PC-3 (cell line): ENCODE results near the gene TMEM171. TPM values are rescaled to one million over a fixed set of nuclear protein-coding genes. Genes with fewer than 3 reads are reported as not detected.

ENCODE experiments used
- ATAC-seq: fragments of 200-7000 bp; cut with Tn5 transposase; 2 replicates; pipeline ENCODE4 v1.9.1; 2020; ENCODE audit warnings: mild to moderate bottlenecking, moderate library complexity
- BruUV-seq: library from RNA; stranded (reverse); fragments of 400-500 nt; replicated peaks from 2 replicates; lab custom pipeline; 2021; lab: Mats Ljungman, UMichigan
- CTCF ChIA-PET: fragments of 300-600 bp; sonication (Branson Sonifier 250); formaldehyde crosslinking; loops from one replicate; lab custom pipeline; 2022; ENCODE audit warnings: antibody characterized with exemption; lab: Charles Lee
- POLR2A ChIA-PET: fragments of 300-600 bp; sonication (Branson Sonifier 250); formaldehyde crosslinking; loops from one replicate; lab custom pipeline; 2022; ENCODE audit warnings: antibody characterized with exemption; ENCODE audit not compliant: unreplicated experiment; lab: Charles Lee
- DNase-seq: peaks from one replicate; pipeline ENCODE4 v3.0.0-alpha.2; 2015
- H2AFZ ChIP-seq: fragments of 300-600 bp; sonication (generic); 2 replicates; pipeline ENCODE4 v1.6.0; 2016; ENCODE audit warnings: antibody characterized with exemption, low read length
- H3F3A ChIP-seq: fragments of 300-600 bp; sonication (generic); one replicate; pipeline ENCODE4 v1.6.0; 2017; ENCODE audit warnings: antibody characterized with exemption, low read length, control low read depth, mild to moderate bottlenecking; ENCODE audit not compliant: unreplicated experiment
- H3K27ac ChIP-seq: fragments of 300-600 bp; sonication (generic); 2 replicates; pipeline ENCODE4 v1.5.1; 2016; ENCODE audit warnings: mild to moderate bottlenecking, low read length
- H3K27me3 ChIP-seq: fragments of 300-600 bp; sonication (generic); 2 replicates; pipeline ENCODE4 v1.6.1; 2016; ENCODE audit warnings: low read length, mixed read lengths
- H3K36me3 ChIP-seq: fragments of 300-600 bp; sonication (generic); 2 replicates; pipeline ENCODE4 v1.6.1; 2016; ENCODE audit warnings: low read depth, mixed run types, low read length, mixed read lengths
- H3K4me1 ChIP-seq: fragments of 300-600 bp; sonication (generic); 2 replicates; pipeline ENCODE4 v1.5.1; 2016; ENCODE audit warnings: low read length; ENCODE audit not compliant: insufficient read depth
- H3K4me2 ChIP-seq: fragments of 300-600 bp; sonication (generic); 2 replicates; pipeline ENCODE4 v1.6.0; 2016; ENCODE audit warnings: low read length
- H3K4me3 ChIP-seq: fragments of 300-600 bp; sonication (generic); 2 replicates; pipeline ENCODE4 v1.5.1; 2016; ENCODE audit warnings: mild to moderate bottlenecking, low read length, mixed read lengths
- H3K79me2 ChIP-seq: fragments of 300-600 bp; sonication (generic); 2 replicates; pipeline ENCODE4 v1.6.1; 2017; ENCODE audit warnings: low read length, mixed read lengths
- H3K9ac ChIP-seq: fragments of 300-600 bp; sonication (generic); 2 replicates; pipeline ENCODE4 v1.6.0; 2016; ENCODE audit warnings: mild to moderate bottlenecking, low read length
- H3K9me2 ChIP-seq: fragments of 300-600 bp; sonication (generic); replicated peaks from 2 replicates; pipeline ENCODE4 v1.6.1; 2016; ENCODE audit warnings: mixed run types, low read length, mixed read lengths
- H3K9me3 ChIP-seq: fragments of 300-600 bp; sonication (generic); 2 replicates; pipeline ENCODE4 v1.6.1; 2016; ENCODE audit warnings: low read length, mixed read lengths
- H4K20me1 ChIP-seq: fragments of 300-600 bp; sonication (generic); 2 replicates; pipeline ENCODE4 v1.6.1; 2016; ENCODE audit warnings: low read length, mixed read lengths
- EZH2 ChIP-seq: fragments of 300-600 bp; sonication (generic); IDR thresholded peaks from one replicate; pipeline ENCODE4 v1.6.1; 2017; ENCODE audit warnings: antibody characterized with exemption, mild to moderate bottlenecking, low read length; ENCODE audit not compliant: unreplicated experiment
- EZH2phosphoT487 ChIP-seq: fragments of 300-600 bp; sonication (generic); IDR thresholded peaks from 2 replicates; pipeline ENCODE4 v1.6.1; 2018; ENCODE audit warnings: mild to moderate bottlenecking, antibody characterized with exemption, low read length, borderline replicate concordance
- intact Hi-C: fragments of 100-400 bp; cut with micrococcal nuclease; formaldehyde crosslinking; loops from 2 replicates; pipeline ENCODE4 v1.9.0; 2023
- total RNA-seq: library from RNA; depleted of rRNA; stranded (reverse); fragments of >200 nt; gene quantifications from 2 replicates; pipeline ENCODE4 v1.2.3, GENCODE V29; 2014; rRNA removed
- TF ChIP-seq, protein P1 (sequence below): fragments of 300-600 bp; sonication (generic); conservative IDR thresholded peaks from 2 replicates; pipeline ENCODE4 v1.5.1; 2017; ENCODE audit warnings: antibody characterized with exemption, low read depth, mild to moderate bottlenecking, low read length

The TMEM171 gene
- total RNA-seq, 1 experiment from 2014 or later = 1.8 TPM

DNA sequence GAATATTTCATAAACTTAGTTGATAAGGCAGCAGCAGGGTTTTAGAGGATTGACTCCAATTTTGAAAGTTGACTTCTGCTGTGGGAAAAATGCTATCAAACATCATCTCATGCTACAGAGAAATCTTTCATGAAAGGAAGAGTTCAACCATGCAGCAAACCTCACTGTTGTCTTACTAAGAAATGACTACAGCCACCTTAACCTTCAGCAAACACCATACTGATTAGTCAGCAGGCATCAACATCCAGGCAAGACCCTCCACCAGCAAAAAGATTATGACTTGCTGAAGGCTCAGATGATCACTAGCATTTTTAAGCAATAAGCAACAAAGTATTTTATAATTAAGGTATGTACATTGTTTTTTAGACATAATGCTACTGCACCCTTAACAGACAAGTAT, 60.2 kb downstream of the TMEM171 start:
- peaks cover 6% of the 10 kb centered on the region; the same call in 1 of the 2 replicates for H3K4me1 ChIP-seq
- H4K20me1 ChIP-seq = no peaks in the 10 kb centered on the region
- CTCF ChIA-PET = no interaction called here
- no peaks in the 10 kb centered on the region for H3K9me2 ChIP-seq
- no peaks in the 10 kb centered on the region for H3K9me3 ChIP-seq
- intact Hi-C loops = no loop called here
- H3K27me3 ChIP-seq = no peaks in the 10 kb centered on the region
- no peaks in the 10 kb centered on the region for H3K79me2 ChIP-seq
- H2AFZ ChIP-seq = no peak overlapping the region
- TF ChIP-seq EZH2 (no peak), EZH2phosphoT487 (no peak)
- TF ChIP-seq, protein P1, sequence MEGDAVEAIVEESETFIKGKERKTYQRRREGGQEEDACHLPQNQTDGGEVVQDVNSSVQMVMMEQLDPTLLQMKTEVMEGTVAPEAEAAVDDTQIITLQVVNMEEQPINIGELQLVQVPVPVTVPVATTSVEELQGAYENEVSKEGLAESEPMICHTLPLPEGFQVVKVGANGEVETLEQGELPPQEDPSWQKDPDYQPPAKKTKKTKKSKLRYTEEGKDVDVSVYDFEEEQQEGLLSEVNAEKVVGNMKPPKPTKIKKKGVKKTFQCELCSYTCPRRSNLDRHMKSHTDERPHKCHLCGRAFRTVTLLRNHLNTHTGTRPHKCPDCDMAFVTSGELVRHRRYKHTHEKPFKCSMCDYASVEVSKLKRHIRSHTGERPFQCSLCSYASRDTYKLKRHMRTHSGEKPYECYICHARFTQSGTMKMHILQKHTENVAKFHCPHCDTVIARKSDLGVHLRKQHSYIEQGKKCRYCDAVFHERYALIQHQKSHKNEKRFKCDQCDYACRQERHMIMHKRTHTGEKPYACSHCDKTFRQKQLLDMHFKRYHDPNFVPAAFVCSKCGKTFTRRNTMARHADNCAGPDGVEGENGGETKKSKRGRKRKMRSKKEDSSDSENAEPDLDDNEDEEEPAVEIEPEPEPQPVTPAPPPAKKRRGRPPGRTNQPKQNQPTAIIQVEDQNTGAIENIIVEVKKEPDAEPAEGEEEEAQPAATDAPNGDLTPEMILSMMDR = no peak
- no peaks in the 10 kb centered on the region for H3F3A ChIP-seq
- H3K27ac ChIP-seq = 0 out of 2 replicates have a peak overlapping the region, but pooled peaks have one; percentile 11
- H3K9ac ChIP-seq = no peak overlapping the region
- no peak overlapping the region for H3K4me2 ChIP-seq
- POLR2A ChIA-PET = no interaction called here
- DNase-seq (peak; percentile 49), ATAC-seq (no peak)
- H3K4me3 ChIP-seq = no peak overlapping the region
- BruUV-seq = no TSS peak
- no peaks in the 10 kb centered on the region for H3K36me3 ChIP-seq

Other genes starting within 250 kb of the TMEM171 start
- gene FCHO2, start 164.5 kb upstream of the TMEM171 start, total RNA-seq = 3.7 and 5.9 TPM in 2 replicates
- gene TMEM174, start 52.6 kb downstream of the TMEM171 start, total RNA-seq = not detected in 2 replicates